HG03139 (cell line): ENCODE data around the gene EHD2.
"Not testable (repeated sequence)": the region's sequence is repeated elsewhere in the genome, so short reads cannot be mapped to it uniquely, and the experiment has no call there.

ENCODE experiments used
- ATAC-seq: cut with Tn5 transposase; IDR thresholded peaks from one replicate; pipeline ENCODE4 v1.9.1; 2021; ENCODE audit not compliant: unreplicated experiment

The EHD2 gene

GRCh38 chr19:47714339-47714738 lies 1.1 kb downstream of the EHD2 start:
- no peak for ATAC-seq

- not testable (repeated sequence) for ATAC-seq
These were observed 1.6 kb downstream of the EHD2 start for GRCh38 chr19:47714855-47715254.

- no peak for ATAC-seq
These were observed 3.2 kb downstream of the EHD2 start for GRCh38 chr19:47716270-47716937.

- ATAC-seq = not testable (repeated sequence)
These were observed 5.3 kb downstream of the EHD2 start for GRCh38 chr19:47718415-47719046.

- ATAC-seq = no peak
These were observed 6.0 kb downstream of the EHD2 start for GRCh38 chr19:47719047-47719859.

GRCh38 chr19:47720669-47721422 lies 7.6 kb downstream of the EHD2 start:
- ATAC-seq = no peak

- ATAC-seq = no peak
These were observed 10.3 kb downstream of the EHD2 start for GRCh38 chr19:47723581-47723940.

- no peak for ATAC-seq
These were observed 12.7 kb downstream of the EHD2 start for GRCh38 chr19:47725759-47726401.

- no peak for ATAC-seq
These were observed 13.2 kb downstream of the EHD2 start for GRCh38 chr19:47726467-47726866.

GRCh38 chr19:47728295-47728694 lies 15.1 kb downstream of the EHD2 start:
- not testable (repeated sequence) for ATAC-seq

GRCh38 chr19:47729468-47729798 lies 16.2 kb downstream of the EHD2 start:
- no peak for ATAC-seq

- no peak for ATAC-seq
These were observed 16.7 kb downstream of the EHD2 start for GRCh38 chr19:47729799-47730520.

- ATAC-seq = no peak
These were observed 17.3 kb downstream of the EHD2 start for GRCh38 chr19:47730521-47730889.

- ATAC-seq = no peak
These were observed 17.7 kb downstream of the EHD2 start for GRCh38 chr19:47730910-47731309.

GRCh38 chr19:47735131-47735530 lies 21.9 kb downstream of the EHD2 start:
- ATAC-seq = no peak

GRCh38 chr19:47740866-47741519 lies 27.8 kb downstream of the EHD2 start:
- no peak for ATAC-seq

- no peak for ATAC-seq
These were observed 28.4 kb downstream of the EHD2 start for GRCh38 chr19:47741544-47742140.

GRCh38 chr19:47742634-47743033 lies 29.4 kb downstream of the EHD2 start:
- no peak for ATAC-seq
